K562 (cell line): Measurements from ENCODE around the gene PON2.

ENCODE experiments used
- CREM ChIP-seq: IDR thresholded peaks from 2 replicates; pipeline ENCODE4 v1.6.1; 2014; ENCODE audit warnings: antibody characterized with exemption, low read depth
- CTCF ChIP-seq, 3 experiments: IDR thresholded peaks in 2 of 3; conservative IDR thresholded peaks in 1 of 3; 2 replicates each; pipeline ENCODE4 v1.5.1; 2011 to 2012; ENCODE audit warnings: low read length in 3 of 3, mild to moderate bottlenecking in 3 of 3, control low read depth in 2 of 3, improper control_type of control experiment in 1 of 3, inconsistent platforms in 1 of 3, low read depth in 1 of 3, mixed read lengths in 1 of 3, moderate library complexity in 1 of 3; ENCODE audit not compliant: insufficient read depth in 2 of 3
- ZNF217 ChIP-seq: sonication (generic); formaldehyde crosslinking; IDR thresholded peaks from 2 replicates; pipeline ENCODE4 v1.8.0; 2022; ENCODE audit warnings: mild to moderate bottlenecking, missing genetic modification reagents
- ZNF696 ChIP-seq: fragments of 250-450 bp; sonication (Bioruptor Pico); conservative IDR thresholded peaks from 2 replicates; pipeline ENCODE4 v1.4.0; 2020; ENCODE audit warnings: mild to moderate bottlenecking, moderate library complexity

- TF ChIP-seq ZNF696 (CRISPR knock-in tag) (no peak), CTCF (IDR thresholded peaks at IDR 0.05 in 2 of 3, conservative IDR thresholded peaks at IDR 0.05 in 1 of 3; ENCODE audit: insufficient read depth in 2 of 3, low read depth in 1 of 3, low read length in 3 of 3) (no peak), CREM (no peak), ZNF217 (no peak)
Measured at GRCh38 chr7:95427914-95428516, 6.8 kb downstream of the PON2 start.
